IMR-90 (cell line): Measurements from ENCODE around the gene ARHGAP15. TPM values are rescaled to one million over a fixed set of nuclear protein-coding genes. Genes with fewer than 3 reads are reported as not detected.

ENCODE experiments used
- ATAC-seq: fragments of 200-7000 bp; cut with Tn5 transposase; 2 replicates; pipeline ENCODE4 v1.9.1; 2020; ENCODE audit warnings: low read depth, mild to moderate bottlenecking, moderate library complexity
- BruUV-seq: library from RNA; stranded (reverse); fragments of 400-500 nt; replicated peaks from 2 replicates; lab custom pipeline; 2021; lab: Mats Ljungman, UMichigan
- CTCF ChIA-PET: fragments of 300-600 bp; formaldehyde crosslinking; extraction: SDS; loops from one replicate; lab custom pipeline; 2021; ENCODE audit warnings: antibody characterized with exemption; lab: Yijun Ruan, JAX
- POLR2A ChIA-PET: fragments of 300-600 bp; sonication (Branson Sonifier 250); formaldehyde crosslinking; loops from one replicate; lab custom pipeline; 2022; ENCODE audit warnings: antibody characterized with exemption; ENCODE audit not compliant: unreplicated experiment; lab: Charles Lee
- DNase-seq: peaks from one replicate; pipeline ENCODE4 v3.0.0; 2013
- H2AFZ ChIP-seq: replicated peaks from 2 replicates; pipeline ENCODE3; 2013; ENCODE audit warnings: low read length, mild to moderate bottlenecking; ENCODE audit not compliant: poor library complexity
- H2AK5ac ChIP-seq: 2 replicates; pipeline ENCODE4 v1.6.1; 2013; ENCODE audit warnings: low read depth, low read length, inconsistent platforms
- H2AK9ac ChIP-seq: replicated peaks from 2 replicates; pipeline ENCODE3; 2013; ENCODE audit warnings: mild to moderate bottlenecking, low read depth, low read length, moderate library complexity; ENCODE audit not compliant: poor library complexity
- H2BK120ac ChIP-seq: 2 replicates; pipeline ENCODE4 v1.6.1; 2013; ENCODE audit warnings: low read depth, low read length, inconsistent platforms
- H2BK15ac ChIP-seq: 3 replicates; pipeline ENCODE4 v1.6.1; 2013; ENCODE audit warnings: low read depth, low read length, inconsistent platforms
- H2BK20ac ChIP-seq: 2 replicates; pipeline ENCODE4 v1.6.1; 2013; ENCODE audit warnings: low read depth, mild to moderate bottlenecking, inconsistent platforms, low read length, moderate library complexity
- H2BK5ac ChIP-seq: 2 replicates; pipeline ENCODE4 v1.6.1; 2013; ENCODE audit warnings: mild to moderate bottlenecking, low read depth, low read length, inconsistent platforms; ENCODE audit not compliant: poor library complexity, severe bottlenecking
- H3K14ac ChIP-seq: replicated peaks from 2 replicates; pipeline ENCODE4 v1.6.1; 2013; ENCODE audit warnings: low read depth, low read length, inconsistent platforms
- H3K18ac ChIP-seq: 2 replicates; pipeline ENCODE4 v1.6.1; 2013; ENCODE audit warnings: low read depth, low read length, control low read depth
- H3K23ac ChIP-seq: 2 replicates; pipeline ENCODE4 v1.6.1; 2013; ENCODE audit warnings: low read depth, low read length, inconsistent platforms
- H3K27ac ChIP-seq: 2 replicates; pipeline ENCODE4 v1.5.1; 2013; ENCODE audit warnings: mild to moderate bottlenecking, control low read depth, low read length; ENCODE audit not compliant: insufficient read depth
- H3K27me3 ChIP-seq: 2 replicates; pipeline ENCODE4 v1.6.1; 2013; ENCODE audit warnings: low read length; ENCODE audit not compliant: control insufficient read depth, insufficient read depth
- H3K36me3 ChIP-seq: 2 replicates; pipeline ENCODE4 v1.6.1; 2013; ENCODE audit warnings: low read length, mixed read lengths; ENCODE audit not compliant: control insufficient read depth, insufficient read depth
- H3K4ac ChIP-seq: 2 replicates; pipeline ENCODE4 v1.6.1; 2013; ENCODE audit warnings: low read depth, low read length, inconsistent platforms
- H3K4me1 ChIP-seq: 2 replicates; pipeline ENCODE4 v1.6.1; 2013; ENCODE audit warnings: low read length, mixed read lengths; ENCODE audit not compliant: control insufficient read depth, insufficient read depth
- H3K4me2 ChIP-seq: 2 replicates; pipeline ENCODE4 v1.6.1; 2013; ENCODE audit warnings: low read depth, mild to moderate bottlenecking, control low read depth, low read length, moderate library complexity
- H3K4me3 ChIP-seq: 2 replicates; pipeline ENCODE4 v1.5.1; 2013; ENCODE audit warnings: low read depth, mild to moderate bottlenecking, control low read depth, low read length, moderate library complexity; ENCODE audit not compliant: insufficient read depth
- H3K56ac ChIP-seq: 2 replicates; pipeline ENCODE4 v1.6.1; 2013; ENCODE audit warnings: low read length, inconsistent platforms; ENCODE audit not compliant: insufficient read depth; ENCODE audit errors: extremely low read depth
- H3K79me1 ChIP-seq, 2 experiments: 2 replicates each; pipeline ENCODE4 v1.6.1; 2013; ENCODE audit warnings: low read length in 2 of 2, inconsistent platforms in 1 of 2, low read depth in 1 of 2
- H3K9ac ChIP-seq: 2 replicates; pipeline ENCODE4 v1.6.1; 2013; ENCODE audit warnings: low read depth, low read length, control low read depth
- H3K9me1 ChIP-seq: 2 replicates; pipeline ENCODE4 v1.6.1; 2013; ENCODE audit warnings: low read length, inconsistent platforms; ENCODE audit not compliant: insufficient read depth
- H3K9me3 ChIP-seq: 2 replicates; pipeline ENCODE4 v1.6.1; 2013; ENCODE audit warnings: low read length; ENCODE audit not compliant: control insufficient read depth, insufficient read depth
- H4K20me1 ChIP-seq: 2 replicates; pipeline ENCODE4 v1.6.1; 2013; ENCODE audit warnings: low read length, inconsistent platforms; ENCODE audit not compliant: insufficient read depth
- H4K5ac ChIP-seq: 2 replicates; pipeline ENCODE4 v1.6.1; 2013; ENCODE audit warnings: mild to moderate bottlenecking, low read depth, low read length, control low read depth
- H4K8ac ChIP-seq, 2 experiments: 2 replicates each; pipeline ENCODE4 v1.6.1; 2013; ENCODE audit warnings: low read depth in 2 of 2, low read length in 2 of 2, control low read depth in 1 of 2, inconsistent platforms in 1 of 2
- H4K91ac ChIP-seq: 2 replicates; pipeline ENCODE4 v1.6.1; 2013; ENCODE audit warnings: low read depth, low read length, inconsistent platforms; ENCODE audit not compliant: insufficient read depth
- BHLHE40 ChIP-seq: fragments of 150-350 bp; IDR thresholded peaks from 2 replicates; pipeline ENCODE4 v1.6.1; 2016; ENCODE audit warnings: mild to moderate bottlenecking, low read depth, low read length
- CEBPB ChIP-seq: IDR thresholded peaks from 2 replicates; pipeline ENCODE4 v1.6.1; 2012; ENCODE audit warnings: low read depth, low read length, improper control_type of control experiment
- CHD1 ChIP-seq: IDR thresholded peaks from 2 replicates; pipeline ENCODE4 v1.6.1; 2012; ENCODE audit warnings: low read depth, low read length, improper control_type of control experiment
- FOS ChIP-seq: fragments of 150-350 bp; IDR thresholded peaks from 2 replicates; pipeline ENCODE4 v1.6.1; 2016; ENCODE audit warnings: low read depth, low read length
- MAFK ChIP-seq: IDR thresholded peaks from 2 replicates; pipeline ENCODE4 v1.6.1; 2012; ENCODE audit warnings: low read depth, low read length, improper control_type of control experiment
- MAZ ChIP-seq: IDR thresholded peaks from 2 replicates; pipeline ENCODE4 v1.6.1; 2012; ENCODE audit warnings: low read depth, mild to moderate bottlenecking, low read length, improper control_type of control experiment, moderate library complexity, borderline replicate concordance
- MXI1 ChIP-seq: IDR thresholded peaks from 2 replicates; pipeline ENCODE4 v1.6.1; 2012; ENCODE audit warnings: low read depth, mild to moderate bottlenecking, low read length, moderate library complexity, borderline replicate concordance
- NFE2L2 ChIP-seq: fragments of 150-350 bp; IDR thresholded peaks from 2 replicates; pipeline ENCODE4 v1.6.1; 2016; ENCODE audit warnings: low read depth, mild to moderate bottlenecking, low read length
- POLR2A ChIP-seq: IDR thresholded peaks from 2 replicates; pipeline ENCODE4 v1.6.1; 2012; ENCODE audit warnings: mild to moderate bottlenecking, low read depth, low read length
- RAD21 ChIP-seq: IDR thresholded peaks from 2 replicates; pipeline ENCODE4 v1.6.1; 2012; ENCODE audit warnings: low read length, improper control_type of control experiment
- RCOR1 ChIP-seq: IDR thresholded peaks from 2 replicates; pipeline ENCODE4 v1.6.1; 2012; ENCODE audit warnings: mild to moderate bottlenecking, low read length, improper control_type of control experiment; ENCODE audit not compliant: insufficient replicate concordance
- RFX5 ChIP-seq: IDR thresholded peaks from 2 replicates; pipeline ENCODE4 v1.8.0; 2012; ENCODE audit warnings: low read depth, mild to moderate bottlenecking, low read length, moderate library complexity
- SMC3 ChIP-seq: fragments of 150-350 bp; IDR thresholded peaks from 2 replicates; pipeline ENCODE4 v1.6.1; 2016; ENCODE audit warnings: low read depth, mild to moderate bottlenecking, antibody characterized with exemption, low read length, moderate library complexity
- WGBS, 2 experiments: methylation state at CpG; one replicate each; pipeline versions ENCODE4 v1.1.5 to v1.1.7; 2013; ENCODE audit warnings: missing lambda C conversion rate in 2 of 2; ENCODE audit not compliant: insufficient read length in 1 of 2; ENCODE audit errors: extremely low coverage in 2 of 2; 5-methylcytosine and 5-hydroxymethylcytosine counted together
- dilution Hi-C: fragments of 300-500 bp; cut with HindIII; formaldehyde crosslinking; loops from one replicate; pipeline ENCODE4 v1.14.3; 2018; ENCODE audit warnings: low sequenced_read_pairs; ENCODE audit not compliant: unreplicated experiment
- in situ Hi-C: fragments of 300-500 bp; cut with MboI; formaldehyde crosslinking; loops from 3 replicates; pipeline ENCODE4 v1.14.3; 2019; ENCODE audit warnings: low sequenced_read_pairs, inconsistent platforms, mixed read lengths
- intact Hi-C: fragments of 100-400 bp; cut with micrococcal nuclease; formaldehyde crosslinking; loops from 2 replicates; pipeline ENCODE4 v1.10.0; 2022
- polyA plus RNA-seq, 3 experiments: library from polyadenylated mRNA; depleted of rRNA; stranded (reverse); fragments of >200 nt; gene quantifications; 2 replicates each; pipeline ENCODE4 v1.2.3, GENCODE V29; 2012; ENCODE audit warnings: low replicate concordance in 1 of 3
- total RNA-seq: library from RNA; depleted of rRNA; stranded (reverse); fragments of >200 nt; gene quantifications from 2 replicates; pipeline ENCODE4 v1.2.3, GENCODE V29; 2012
- TF ChIP-seq, protein P1 (sequence below): conservative IDR thresholded peaks from 2 replicates; pipeline ENCODE4 v1.5.1; 2012; ENCODE audit warnings: mild to moderate bottlenecking, low read depth, low read length, improper control_type of control experiment
- TF ChIP-seq, protein P2 (sequence below): fragments of 150-350 bp; IDR thresholded peaks from 2 replicates; pipeline ENCODE4 v1.6.1; 2017; ENCODE audit warnings: mild to moderate bottlenecking, antibody characterized with exemption, low read length, low read depth
- TF ChIP-seq, protein P3 (sequence below): fragments of 150-350 bp; IDR thresholded peaks from 2 replicates; pipeline ENCODE4 v1.6.1; 2016; ENCODE audit warnings: low read depth, mild to moderate bottlenecking, low read length, moderate library complexity, borderline replicate concordance

The ARHGAP15 gene
- total and polyA plus RNA-seq, 2 of the 4 experiments (the other 2 are of a cell fraction), result not detected

DNA sequence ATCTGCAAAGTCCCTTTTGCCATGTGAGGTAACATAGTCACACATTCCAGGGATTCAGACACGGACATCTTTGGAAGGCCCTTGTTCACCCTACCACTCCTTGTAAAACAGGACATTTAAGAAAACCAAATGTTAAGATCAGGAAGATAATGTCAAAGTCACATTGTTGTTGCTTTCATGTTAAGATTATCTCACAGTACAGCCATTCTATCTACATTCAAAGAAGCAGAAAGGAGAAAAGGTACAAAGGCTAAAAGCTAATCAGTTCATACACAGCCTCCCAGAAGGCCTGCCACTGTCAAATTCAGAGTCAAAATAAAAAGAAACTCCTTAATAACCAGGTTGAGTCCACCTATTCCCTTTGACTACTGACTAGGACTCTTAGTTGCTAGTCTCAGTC, 573.7 kb downstream of the ARHGAP15 start:
- no peak overlapping the region for H2AFZ ChIP-seq
- TF ChIP-seq RCOR1 (no peak), BHLHE40 (no peak), MAZ (no peak), POLR2A (no peak), MXI1 (no peak), NFE2L2 (no peak), CHD1 (no peak), SMC3 (no peak), RAD21 (no peak), MAFK (no peak), RFX5 (no peak), FOS (no peak), CEBPB (no peak)
- TF ChIP-seq, protein P1, sequence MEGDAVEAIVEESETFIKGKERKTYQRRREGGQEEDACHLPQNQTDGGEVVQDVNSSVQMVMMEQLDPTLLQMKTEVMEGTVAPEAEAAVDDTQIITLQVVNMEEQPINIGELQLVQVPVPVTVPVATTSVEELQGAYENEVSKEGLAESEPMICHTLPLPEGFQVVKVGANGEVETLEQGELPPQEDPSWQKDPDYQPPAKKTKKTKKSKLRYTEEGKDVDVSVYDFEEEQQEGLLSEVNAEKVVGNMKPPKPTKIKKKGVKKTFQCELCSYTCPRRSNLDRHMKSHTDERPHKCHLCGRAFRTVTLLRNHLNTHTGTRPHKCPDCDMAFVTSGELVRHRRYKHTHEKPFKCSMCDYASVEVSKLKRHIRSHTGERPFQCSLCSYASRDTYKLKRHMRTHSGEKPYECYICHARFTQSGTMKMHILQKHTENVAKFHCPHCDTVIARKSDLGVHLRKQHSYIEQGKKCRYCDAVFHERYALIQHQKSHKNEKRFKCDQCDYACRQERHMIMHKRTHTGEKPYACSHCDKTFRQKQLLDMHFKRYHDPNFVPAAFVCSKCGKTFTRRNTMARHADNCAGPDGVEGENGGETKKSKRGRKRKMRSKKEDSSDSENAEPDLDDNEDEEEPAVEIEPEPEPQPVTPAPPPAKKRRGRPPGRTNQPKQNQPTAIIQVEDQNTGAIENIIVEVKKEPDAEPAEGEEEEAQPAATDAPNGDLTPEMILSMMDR, result no peak
- TF ChIP-seq, protein P2, sequence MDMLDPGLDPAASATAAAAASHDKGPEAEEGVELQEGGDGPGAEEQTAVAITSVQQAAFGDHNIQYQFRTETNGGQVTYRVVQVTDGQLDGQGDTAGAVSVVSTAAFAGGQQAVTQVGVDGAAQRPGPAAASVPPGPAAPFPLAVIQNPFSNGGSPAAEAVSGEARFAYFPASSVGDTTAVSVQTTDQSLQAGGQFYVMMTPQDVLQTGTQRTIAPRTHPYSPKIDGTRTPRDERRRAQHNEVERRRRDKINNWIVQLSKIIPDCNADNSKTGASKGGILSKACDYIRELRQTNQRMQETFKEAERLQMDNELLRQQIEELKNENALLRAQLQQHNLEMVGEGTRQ, result no peak
- TF ChIP-seq, protein P3, sequence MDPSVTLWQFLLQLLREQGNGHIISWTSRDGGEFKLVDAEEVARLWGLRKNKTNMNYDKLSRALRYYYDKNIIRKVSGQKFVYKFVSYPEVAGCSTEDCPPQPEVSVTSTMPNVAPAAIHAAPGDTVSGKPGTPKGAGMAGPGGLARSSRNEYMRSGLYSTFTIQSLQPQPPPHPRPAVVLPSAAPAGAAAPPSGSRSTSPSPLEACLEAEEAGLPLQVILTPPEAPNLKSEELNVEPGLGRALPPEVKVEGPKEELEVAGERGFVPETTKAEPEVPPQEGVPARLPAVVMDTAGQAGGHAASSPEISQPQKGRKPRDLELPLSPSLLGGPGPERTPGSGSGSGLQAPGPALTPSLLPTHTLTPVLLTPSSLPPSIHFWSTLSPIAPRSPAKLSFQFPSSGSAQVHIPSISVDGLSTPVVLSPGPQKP, result no peak
- no peaks in the 10 kb centered on the region for H3K9me1 ChIP-seq
- no TSS peak for BruUV-seq
- H3K27me3 ChIP-seq, result no peaks in the 10 kb centered on the region
- H3K4me1 ChIP-seq, result peaks cover 8% of the 10 kb centered on the region
- H3K4me2 ChIP-seq, result no peak overlapping the region
- H2BK20ac ChIP-seq, result no peak overlapping the region; the same call in 1 of the 2 replicates
- H3K14ac ChIP-seq, result no peak overlapping the region
- no peak overlapping the region for H2AK5ac ChIP-seq
- H2AK9ac ChIP-seq, result no peak overlapping the region
- ATAC-seq, result no peak
- H3K23ac ChIP-seq, result no peak overlapping the region
- no peaks in the 10 kb centered on the region for H3K9me3 ChIP-seq
- no peaks in the 10 kb centered on the region for H3K36me3 ChIP-seq
- no peak overlapping the region for H4K5ac ChIP-seq
- no peak overlapping the region for H4K91ac ChIP-seq
- no peak overlapping the region for H4K8ac ChIP-seq
- H3K9ac ChIP-seq, result no peak overlapping the region
- no peak overlapping the region; the same call in 1 of the 2 replicates for H3K18ac ChIP-seq
- ChIA-PET CTCF (no interaction called here), POLR2A (no interaction called here)
- WGBS, 2 experiments, result no CpG with 5 or more reads among the region's 1 CpG
- in situ Hi-C loops, result no loop called here
- peak overlapping the region; percentile 3; the same call in 1 of the 2 replicates for H2BK120ac ChIP-seq
- H2BK15ac ChIP-seq, result no peak overlapping the region
- dilution Hi-C loops, result no loop called here
- H3K79me1 ChIP-seq, result no peaks in the 10 kb centered on the region
- no peak overlapping the region for H3K27ac ChIP-seq
- H4K20me1 ChIP-seq, result no peaks in the 10 kb centered on the region
- no peak overlapping the region for H3K4me3 ChIP-seq
- no peak overlapping the region for H3K56ac ChIP-seq
- intact Hi-C loops, result loop anchor here (10.0 kb wide), 1 partner anchor 372 kb away; no protein-coding TSS in a partner anchor
- no peak overlapping the region for H2BK5ac ChIP-seq
- H3K4ac ChIP-seq, result no peak overlapping the region
- DNase-seq, result no peak
